Mucosa of descending colon (tissue), 3 donors: ENCODE measurements around the gene YPEL3. TPM values are rescaled to one million over a fixed set of nuclear protein-coding genes. Genes with fewer than 3 reads are reported as not detected.

Experiments
- ATAC-seq: fragments of 200-7000 bp; cut with Tn5 transposase; one replicate; pipeline ENCODE4 v1.9.1; 2020; ENCODE audit warnings: mild to moderate bottlenecking, moderate library complexity
- DNase-seq, 3 donors: peaks; one replicate each; pipeline ENCODE4 v3.0.0-alpha.2; 2020
- H3K36me3 ChIP-seq: fragments of 200-600 bp; one replicate; pipeline ENCODE4 v1.8.0; 2021; ENCODE audit warnings: low read depth, mild to moderate bottlenecking
- H3K4me1 ChIP-seq: fragments of 200-600 bp; one replicate; pipeline ENCODE4 v1.8.0; 2021; ENCODE audit warnings: low read depth, mild to moderate bottlenecking
- H3K4me3 ChIP-seq: fragments of 200-600 bp; one replicate; pipeline ENCODE4 v1.8.0; 2021; ENCODE audit warnings: mild to moderate bottlenecking
- H3K9me3 ChIP-seq: fragments of 200-600 bp; one replicate; pipeline ENCODE4 v1.8.0; 2021; ENCODE audit warnings: mild to moderate bottlenecking
- CTCF ChIP-seq: fragments of 200-600 bp; IDR thresholded peaks from one replicate; pipeline ENCODE4 v1.8.0; 2022; ENCODE audit warnings: antibody characterized with exemption, mild to moderate bottlenecking
- intact Hi-C, 2 donors: fragments of 100-400 bp; cut with DNase I in 1 of 2; cut with micrococcal nuclease in 1 of 2; formaldehyde crosslinking; loops; one replicate each; pipeline versions ENCODE4 v1.11.0 to v1.11.1; 2022; cut with DNase I, micrococcal nuclease
- total RNA-seq, 3 donors: library from RNA; stranded (reverse); fragmentation: NEBNext Ultra II Directional in 2 of 3; extraction: Animal tissue kit (Norgen Biotek cat#: 25700) in 2 of 3; gene quantifications; one replicate each; pipeline versions ENCODE4 v1.2.1 to v1.2.4, GENCODE V29; 2021 to 2023
- donor health status: DM: no; HTN: no; CAD: no; lungs with moderate emphysema.
- donor health status: DM: no; HTN: no; CAD: no.
- donor health status: DM: no; HTN: yes; CAD: no.

Gene YPEL3
- total RNA-seq, 3 donors from 2014 or later, result 30.5 to 78.4 (median 69.3) TPM

GRCh38 chr16:30077656-30078055 is 18.4 kb downstream of the YPEL3 start:
- Histone ChIP-seq H3K4me3 (no peak overlapping the region), H3K9me3 (no peaks in the 10 kb centered on the region), H3K4me1 (peaks cover 21% of the 10 kb centered on the region), H3K36me3 (no peaks in the 10 kb centered on the region)
- TF ChIP-seq CTCF, result no peak
- DNase-seq (peak in 1 of 3 donors; percentile 42), ATAC-seq (no peak)
- intact Hi-C loops, result no loop called here

- H3K4me1 ChIP-seq, result peaks cover 21% of the 10 kb centered on the region
- no peaks in the 10 kb centered on the region for H3K36me3 ChIP-seq
- DNase-seq (peak; percentile 31 to 67 (median 62)), ATAC-seq (peak; percentile 49)
- intact Hi-C loops, result no loop called here
- H3K9me3 ChIP-seq, result no peaks in the 10 kb centered on the region
- H3K4me3 ChIP-seq, result peak overlapping the region; percentile 96
- no peak for TF ChIP-seq CTCF
Measured at GRCh38 chr16:30076276-30076791, 19.7 kb downstream of the YPEL3 start.

- Histone ChIP-seq H3K4me1 (peaks cover 21% of the 10 kb centered on the region), H3K36me3 (peaks cover 5% of the 10 kb centered on the region), H3K4me3 (peak within 1 kb of the TSS; percentile 96), H3K9me3 (no peaks in the 10 kb centered on the region)
- DNase-seq, result peak; percentile 94 to 95 (median 94)
- TF ChIP-seq CTCF, result no peak
- peak; percentile 97 for ATAC-seq
- intact Hi-C loops, result no loop called here
Measured at GRCh38 chr16:30075503-30076275, 20.3 kb downstream of the YPEL3 start, which contains the start of gene PPP4C. Gene PPP4C (plus strand): TSS chr16:30075994. CDS start chr16:30076378, 384 bp downstream.

GRCh38 chr16:30070490-30070889 is 25.5 kb downstream of the YPEL3 start:
- DNase-seq (no peak), ATAC-seq (no peak)
- no peak for TF ChIP-seq CTCF
- H3K4me1 ChIP-seq, result peaks cover 35% of the 10 kb centered on the region
- H3K36me3 ChIP-seq, result peaks cover 20% of the 10 kb centered on the region
- H3K4me3 ChIP-seq, result no peak overlapping the region
- intact Hi-C loops, result no loop called here
- H3K9me3 ChIP-seq, result no peaks in the 10 kb centered on the region

- ATAC-seq (no peak), DNase-seq (no peak)
- intact Hi-C loops, result no loop called here
- no peaks in the 10 kb centered on the region for H3K9me3 ChIP-seq
- H3K4me3 ChIP-seq, result no peak overlapping the region
- H3K36me3 ChIP-seq, result peaks cover 20% of the 10 kb centered on the region
- TF ChIP-seq CTCF, result no peak
- peaks cover 35% of the 10 kb centered on the region for H3K4me1 ChIP-seq
Measured at GRCh38 chr16:30069611-30070462, 26.2 kb downstream of the YPEL3 start.
